ENCODE measurements around the gene ZCCHC7. TPM values are rescaled to one million over a fixed set of nuclear protein-coding genes. Genes with fewer than 3 reads are reported as not detected.

The ZCCHC7 gene
- total and polyA plus RNA-seq, 2 experiments from 2014 or later = 29.8 to 38.8 TPM

- no peak for TF ChIP-seq REST (IDR thresholded peaks at IDR 0.05; ENCODE audit: unreplicated experiment)
- TF ChIP-seq ZNF114 (CRISPR knock-in tag; IDR thresholded peaks at IDR 0.05) = no peak
- TF ChIP-seq ZNF462 (CRISPR knock-in tag; IDR thresholded peaks at IDR 0.05) = no peak
Measured at GRCh38 chr9:37255187-37255586, 134.8 kb downstream of the ZCCHC7 start (continued).

- no peak overlapping the region for H2AFZ ChIP-seq
- Mint-ChIP-seq H3K9me3 (no peaks in the 10 kb centered on the region), H3K4me3 (no peak overlapping the region), H3K36me3 (ENCODE audit: low read depth) (no peaks in the 10 kb centered on the region), H3K27me3 (ENCODE audit: insufficient read depth, low read depth, poor library complexity) (peaks cover 4% of the 10 kb centered on the region), H3K4me1 (peaks cover 76% of the 10 kb centered on the region), H3K27ac (peak overlapping the region; percentile 88)
- ATAC-seq (no peak), DNase-seq (ENCODE audit: low spot score) (no peak)
- H3K79me2 ChIP-seq (replicated peaks; ENCODE audit: insufficient read depth) = peaks cover 12% of the 10 kb centered on the region; the same call in 1 of the 2 replicates
- H4K20me1 ChIP-seq (replicated peaks; ENCODE audit: insufficient read depth) = no peaks in the 10 kb centered on the region
- no peak overlapping the region for H3K4me2 ChIP-seq
- H3F3A ChIP-seq (replicated peaks; ENCODE audit: low read depth) = no peaks in the 10 kb centered on the region
- no peak overlapping the region for H3K4me3 ChIP-seq
- H3K9me2 ChIP-seq (ENCODE audit: insufficient read depth) = no peaks in the 10 kb centered on the region
- H3K36me3 ChIP-seq (ENCODE audit: insufficient read depth) = no peaks in the 10 kb centered on the region
- H3K27me3 ChIP-seq (ENCODE audit: insufficient read depth) = no peaks in the 10 kb centered on the region
- no peak overlapping the region for H3K27ac ChIP-seq (ENCODE audit: low read depth)
- peaks cover 59% of the 10 kb centered on the region for H3K4me1 ChIP-seq (ENCODE audit: insufficient read depth)
- TF ChIP-seq STAT1 (IDR thresholded peaks at IDR 0.05; ENCODE audit: unreplicated experiment) = no peak
- TF ChIP-seq POLR2AphosphoS5 (IDR thresholded peaks at IDR 0.05; ENCODE audit: low read depth) = no peak
- no peak for TF ChIP-seq REST (IDR thresholded peaks at IDR 0.05; ENCODE audit: unreplicated experiment)
- no peak for TF ChIP-seq EZH2 (IDR thresholded peaks at IDR 0.05; ENCODE audit: low read depth, unreplicated experiment)
- TF ChIP-seq CTCF (conservative IDR thresholded peaks at IDR 0.05; ENCODE audit: low read depth in 2 of 2) = no peak
- TF ChIP-seq EZH2phosphoT487 (IDR thresholded peaks at IDR 0.05; ENCODE audit: unreplicated experiment) = no peak
Measured at GRCh38 chr9:37255944-37256862, 135.8 kb downstream of the ZCCHC7 start.
